Stimulated activated CD8-positive, alpha-beta memory T cell treated with anti-CD3 and anti-CD28 coated beads, Interleukin-12 subunit alpha, Interleukin-12 subunit beta, amount 100 ng/mL, for 1 hour (primary cell): ENCODE results near the gene BTBD6.
"Not testable (repeated sequence)": the region's sequence is repeated elsewhere in the genome, so short reads cannot be mapped to it uniquely, and the experiment has no call there.

Experiments used
- DNase-seq: peaks from one replicate; pipeline ENCODE4 v3.0.0-alpha.2; 2020; ENCODE audit warnings: low read depth

The BTBD6 gene

GRCh38 chr14:105269405-105269804 lies 21.1 kb downstream of the BTBD6 start:
- no peak for DNase-seq

GRCh38 chr14:105271224-105271890 lies 23.0 kb downstream of the BTBD6 start:
- no peak for DNase-seq

GRCh38 chr14:105272623-105273022 lies 24.3 kb downstream of the BTBD6 start:
- DNase-seq, result no peak

- no peak for DNase-seq
These were observed 24.7 kb downstream of the BTBD6 start for GRCh38 chr14:105273062-105273461.

- DNase-seq, result no peak
These were observed 26.3 kb downstream of the BTBD6 start for GRCh38 chr14:105274637-105275036.

- DNase-seq, result no peak
These were observed 27.1 kb downstream of the BTBD6 start for GRCh38 chr14:105275267-105275946.

- DNase-seq, result not testable (repeated sequence)
These were observed 29.1 kb downstream of the BTBD6 start for GRCh38 chr14:105277448-105277847.

GRCh38 chr14:105279642-105280361 lies 31.5 kb downstream of the BTBD6 start:
- no peak for DNase-seq

GRCh38 chr14:105280525-105280924 lies 32.2 kb downstream of the BTBD6 start:
- no peak for DNase-seq

- DNase-seq, result no peak
These were observed 33.2 kb downstream of the BTBD6 start for GRCh38 chr14:105281371-105282097.

- DNase-seq, result no peak
These were observed 33.9 kb downstream of the BTBD6 start for GRCh38 chr14:105282098-105282725.

- no peak for DNase-seq
These were observed 34.7 kb downstream of the BTBD6 start for GRCh38 chr14:105283028-105283427.

GRCh38 chr14:105283899-105284298 lies 35.6 kb downstream of the BTBD6 start:
- DNase-seq, result no peak

GRCh38 chr14:105285174-105285573 lies 36.8 kb downstream of the BTBD6 start:
- DNase-seq, result no peak

- DNase-seq, result no peak
These were observed 38.4 kb downstream of the BTBD6 start for GRCh38 chr14:105286759-105287144.

GRCh38 chr14:105287249-105288102 lies 39.1 kb downstream of the BTBD6 start:
- DNase-seq, result no peak

GRCh38 chr14:105288936-105289335 lies 40.6 kb downstream of the BTBD6 start:
- not testable (repeated sequence) for DNase-seq

GRCh38 chr14:105290621-105291346 lies 42.5 kb downstream of the BTBD6 start:
- no peak for DNase-seq

- no peak for DNase-seq
These were observed 44.7 kb downstream of the BTBD6 start for GRCh38 chr14:105292826-105293711.
